Stromal cell of bone marrow (primary cell): Measurements from ENCODE around the gene IFI27.
"Not testable (repeated sequence)": the region's sequence is repeated elsewhere in the genome, so short reads cannot be mapped to it uniquely, and the experiment has no call there.

Experiments used
- DNase-seq: peaks from one replicate; pipeline ENCODE4 v3.0.0-alpha.2; 2012; ENCODE audit warnings: low read depth

The IFI27 gene

DNA sequence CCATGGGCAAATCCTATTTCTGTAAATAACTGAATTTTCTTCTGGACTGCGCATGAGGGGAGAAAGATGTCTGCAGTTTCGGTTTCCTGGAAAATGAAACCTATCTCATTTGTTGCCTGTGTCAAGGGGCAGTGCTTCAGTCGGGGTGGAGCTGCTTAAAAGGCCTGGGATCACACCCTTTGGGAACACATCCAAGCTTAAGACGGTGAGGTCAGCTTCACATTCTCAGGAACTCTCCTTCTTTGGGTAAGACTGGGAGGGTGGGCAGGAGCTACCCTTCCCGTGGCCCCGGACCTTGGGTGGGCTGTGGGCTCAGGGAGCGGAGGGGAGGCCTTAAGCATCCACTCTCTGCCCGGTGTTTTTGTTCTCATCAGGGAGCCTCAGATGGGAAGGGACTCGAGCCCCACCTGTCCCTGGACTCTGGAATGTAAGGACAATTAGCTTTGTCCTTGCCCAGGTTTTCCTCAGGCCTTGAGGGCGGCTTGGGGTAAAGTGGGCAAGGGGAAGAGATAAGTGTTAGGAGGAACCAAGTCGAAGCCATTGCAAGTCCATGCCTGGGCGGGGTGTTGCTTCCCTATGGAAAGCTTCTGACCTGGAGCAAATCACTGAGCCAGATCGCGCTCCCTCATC is at the start of gene IFI27:
Gene IFI27 (plus strand): TSS at position 185 of the 630 bp plus-strand sequence.
- peak; percentile 70 for DNase-seq

DNA sequence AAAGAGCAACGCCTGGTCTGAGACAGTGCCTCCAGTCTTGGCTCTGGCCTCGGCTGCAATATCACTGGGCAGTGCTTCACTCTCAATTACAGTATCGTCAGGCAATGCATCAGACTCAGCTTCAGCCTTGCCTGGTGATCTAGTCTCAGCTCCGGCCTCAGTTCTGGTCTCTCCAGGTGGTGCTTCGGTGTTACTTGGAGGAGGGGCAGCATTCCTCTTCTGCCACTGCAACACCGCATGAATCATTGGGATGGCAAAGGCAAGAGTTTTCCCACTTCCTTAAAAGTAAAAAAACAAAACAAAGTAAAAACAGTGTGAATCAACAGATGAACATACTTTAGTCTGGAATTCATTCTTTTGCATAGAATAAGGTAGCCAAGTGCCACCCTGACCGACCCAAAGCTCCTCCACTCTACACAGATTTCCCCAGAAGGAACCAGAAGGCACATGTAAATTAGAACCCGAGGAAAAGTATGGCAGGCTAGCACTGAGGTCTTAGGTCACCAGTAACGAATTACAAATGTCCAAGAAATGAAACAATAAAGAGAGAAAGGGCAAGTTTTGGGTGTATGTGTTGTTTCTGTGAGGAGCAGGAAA is 48.1 kb upstream of the IFI27 start:
- DNase-seq = no peak

DNA sequence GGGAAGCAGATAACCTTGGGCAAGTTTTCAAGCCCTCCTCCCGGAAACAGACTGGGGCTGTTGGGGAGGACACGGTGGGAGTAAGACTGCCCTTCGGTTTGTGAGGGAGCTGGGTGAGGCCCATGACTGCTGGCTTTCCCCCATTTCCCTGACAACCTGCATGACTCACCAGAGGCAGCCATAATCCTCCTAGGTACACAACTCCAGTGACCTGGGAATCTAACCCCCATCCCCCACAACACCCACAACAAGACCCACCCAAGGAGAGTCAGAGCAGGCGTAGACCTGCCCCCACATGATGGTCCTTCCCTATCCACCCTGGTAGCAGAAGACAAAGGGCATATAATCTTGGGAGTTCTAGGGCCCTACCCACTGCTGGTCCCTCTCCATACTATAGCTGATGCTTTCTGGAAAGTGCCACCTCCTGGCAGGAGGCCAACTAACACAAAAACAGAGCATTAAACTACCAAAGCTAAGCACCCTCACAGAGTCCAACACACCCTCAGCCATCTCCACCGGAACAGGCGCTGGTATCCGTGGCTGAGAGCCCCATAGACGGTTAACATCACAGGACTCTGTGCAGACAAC is 44.4 kb upstream of the IFI27 start:
- DNase-seq = no peak

DNA sequence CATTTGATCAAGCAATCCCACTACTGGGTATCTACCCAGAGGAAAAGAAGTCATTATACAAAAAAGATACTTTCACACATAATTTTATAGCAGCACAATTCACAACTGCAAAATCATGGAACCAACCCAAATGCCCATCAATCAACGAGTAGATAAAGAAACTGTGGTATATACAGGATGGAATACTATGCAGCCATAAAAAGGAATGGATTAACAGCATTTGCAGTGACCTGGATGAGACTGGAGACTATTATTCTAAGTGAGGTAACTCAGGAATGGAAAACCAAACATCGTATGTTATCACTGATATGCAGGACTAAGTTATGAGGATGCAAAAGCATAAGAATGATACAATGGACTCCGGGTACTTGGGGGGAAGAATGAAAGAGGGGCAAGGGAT is 38.5 kb upstream of the IFI27 start:
- DNase-seq = not testable (repeated sequence)

DNA sequence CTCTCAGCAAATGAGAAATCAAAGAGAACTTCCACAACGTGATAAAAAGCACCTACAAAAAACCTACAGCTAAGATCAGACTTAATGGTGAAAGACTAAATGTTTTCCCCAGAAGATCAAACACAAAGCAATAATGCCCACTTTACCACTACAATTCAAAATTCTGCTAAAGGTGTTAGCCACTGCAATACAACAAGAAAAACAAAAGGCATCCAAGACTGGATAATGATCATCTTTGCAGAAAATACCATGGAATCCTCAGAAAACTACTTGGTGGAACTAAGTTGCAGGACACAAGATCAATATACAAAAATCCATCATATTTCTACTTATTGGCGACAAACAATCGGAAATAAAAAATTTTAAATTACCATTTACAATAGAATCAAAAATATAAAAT is 36.0 kb upstream of the IFI27 start:
- DNase-seq = no peak

DNA sequence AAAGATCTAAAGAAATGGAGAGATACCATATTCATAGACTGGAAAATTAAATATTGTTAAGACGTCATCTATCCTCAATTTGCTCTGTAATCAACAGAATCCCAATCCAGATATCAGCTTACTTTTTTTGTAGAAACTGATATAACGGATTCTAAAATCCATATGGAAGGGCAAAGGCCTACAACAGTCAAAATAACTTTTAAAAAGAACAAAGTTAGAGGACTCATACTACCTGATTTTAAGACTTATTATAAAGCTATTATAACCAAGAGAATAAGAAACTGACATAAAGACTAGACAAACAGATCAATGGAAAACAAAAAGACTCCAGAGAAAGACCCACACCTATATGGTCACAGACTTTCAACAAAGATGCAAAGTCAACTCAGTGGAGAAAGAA is 35.5 kb upstream of the IFI27 start:
- DNase-seq = no peak

DNA sequence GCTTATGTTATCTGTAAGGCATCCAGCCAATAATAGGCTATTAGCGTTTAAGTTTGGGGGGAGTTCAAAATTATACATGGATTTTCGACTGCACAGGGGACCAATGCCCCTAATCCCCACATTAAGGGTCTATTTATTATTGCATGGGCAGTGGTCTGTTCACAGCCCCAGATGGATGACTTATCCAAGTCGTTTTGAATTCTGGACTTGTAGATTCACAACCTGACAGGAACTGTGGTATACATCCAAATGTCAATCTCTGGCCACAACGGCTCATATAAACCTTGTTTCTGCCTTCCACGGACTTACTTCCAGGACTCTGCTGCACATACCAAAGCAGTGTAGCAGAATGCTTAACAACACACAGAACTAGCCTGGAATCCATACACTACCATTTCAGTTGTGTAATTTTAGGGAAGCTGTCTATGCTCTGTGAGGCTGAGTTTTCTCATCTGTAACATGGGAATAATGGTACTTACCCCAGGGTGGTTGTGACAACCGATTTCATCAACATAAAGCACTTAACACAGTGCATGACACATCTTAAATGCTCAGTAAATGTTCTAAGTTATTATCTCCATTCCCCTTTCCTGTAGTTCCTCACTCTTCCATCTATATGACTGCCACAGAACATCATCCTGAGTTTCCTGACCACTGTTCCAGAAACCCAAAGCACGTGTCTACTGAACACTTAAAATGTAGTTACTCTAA is 33.3 kb upstream of the IFI27 start:
- DNase-seq = no peak

DNA sequence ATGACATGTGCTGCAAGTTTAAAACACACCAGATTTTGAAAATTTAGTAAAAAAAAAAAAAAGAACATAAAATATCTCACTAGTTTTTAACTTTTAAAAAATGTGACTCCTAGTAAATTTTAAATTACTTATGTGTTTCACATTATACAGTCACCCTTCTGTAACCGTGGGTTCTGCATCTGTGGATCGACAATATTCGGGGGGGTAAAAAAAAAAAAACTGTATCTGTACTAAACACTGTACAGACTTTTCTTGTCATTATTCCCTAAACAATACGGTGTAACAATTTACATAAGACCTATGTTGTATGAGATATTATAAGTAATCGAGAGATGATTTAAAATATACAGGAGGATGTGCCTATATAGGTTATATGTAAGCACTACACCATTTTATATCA is 32.7 kb upstream of the IFI27 start:
- no peak for DNase-seq

DNA sequence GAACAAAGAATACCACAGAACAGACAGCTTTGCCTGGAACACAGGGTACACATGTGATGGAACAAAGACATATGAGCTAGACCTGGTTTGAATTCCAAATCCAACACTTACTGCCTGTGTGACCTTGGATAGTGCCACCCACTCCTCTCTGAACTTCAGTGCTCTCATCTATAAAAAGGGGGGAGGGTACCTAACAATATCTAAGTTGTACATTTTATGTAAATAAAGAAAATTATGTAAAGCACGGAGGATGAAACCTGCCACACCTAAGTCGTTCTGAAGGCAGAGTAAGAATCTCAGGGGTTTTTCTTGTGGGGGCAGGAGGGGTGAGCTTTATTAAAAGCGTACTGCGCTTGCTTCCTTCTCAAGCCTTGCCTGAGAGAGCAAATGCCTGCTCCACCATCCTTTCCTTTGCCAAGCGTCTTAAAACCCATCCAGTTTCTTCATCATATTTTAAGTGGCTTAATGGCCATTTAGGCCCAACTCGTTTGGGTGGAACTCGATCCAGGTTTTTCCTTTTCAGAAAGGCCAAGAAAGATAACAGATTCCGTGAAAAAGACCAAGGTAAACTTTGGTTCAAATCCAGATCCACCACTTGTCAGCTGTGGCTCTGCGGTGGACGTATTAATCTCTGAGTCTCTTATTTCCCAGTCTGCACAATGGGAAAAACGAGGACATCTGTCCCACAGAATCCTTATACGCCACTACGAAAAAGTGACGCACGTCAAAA is 30.5 kb upstream of the IFI27 start:
- no peak for DNase-seq

DNA sequence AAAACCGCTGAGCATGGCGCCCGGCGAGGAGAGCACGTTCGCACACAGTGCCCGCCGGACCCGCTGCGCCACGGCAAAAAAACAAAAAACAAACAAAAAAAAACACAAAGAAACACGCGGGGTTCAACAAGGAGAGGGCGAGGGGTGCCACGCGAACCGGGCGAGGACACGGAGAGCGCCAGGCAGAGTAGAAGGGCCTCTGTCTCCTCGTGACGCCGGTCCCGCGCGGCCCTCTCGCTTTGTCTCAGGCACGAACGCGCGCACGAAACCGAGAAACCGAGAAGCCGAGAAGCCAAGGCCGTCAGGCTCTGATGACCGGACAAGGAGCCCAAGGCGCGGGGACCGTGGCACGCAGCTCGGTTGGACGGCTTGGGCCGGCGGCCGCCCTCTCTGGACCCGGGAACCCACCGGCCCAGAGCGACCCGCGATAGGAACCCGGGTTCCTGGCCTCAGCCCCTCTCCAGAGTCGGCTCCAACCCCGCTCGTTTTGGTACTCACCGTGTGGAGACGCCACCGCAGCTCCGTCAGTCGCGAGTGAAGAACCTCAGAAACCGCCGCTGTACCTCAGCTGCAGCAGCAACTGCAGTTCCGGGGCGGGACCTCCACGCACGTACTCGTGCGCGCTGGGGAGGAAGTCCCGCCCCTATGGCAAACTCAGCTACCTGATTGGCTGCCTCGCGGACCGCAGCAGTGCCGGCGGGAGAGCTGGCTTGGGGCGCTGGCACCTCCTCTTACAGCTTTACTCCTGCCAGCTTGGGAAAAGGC is 29.7 kb upstream of the IFI27 start, which contains the start of the genes DDX24 and IFI27L1:
Gene DDX24 (minus strand): TSS at position 582 of the 765 bp plus-strand sequence. CDS start 1,460 bp downstream, outside the sequence.
Gene IFI27L1 (plus strand): TSS at position 690 of the 765 bp plus-strand sequence. CDS start 15,628 bp downstream, outside the sequence.
- peak; percentile 87 for DNase-seq

DNA sequence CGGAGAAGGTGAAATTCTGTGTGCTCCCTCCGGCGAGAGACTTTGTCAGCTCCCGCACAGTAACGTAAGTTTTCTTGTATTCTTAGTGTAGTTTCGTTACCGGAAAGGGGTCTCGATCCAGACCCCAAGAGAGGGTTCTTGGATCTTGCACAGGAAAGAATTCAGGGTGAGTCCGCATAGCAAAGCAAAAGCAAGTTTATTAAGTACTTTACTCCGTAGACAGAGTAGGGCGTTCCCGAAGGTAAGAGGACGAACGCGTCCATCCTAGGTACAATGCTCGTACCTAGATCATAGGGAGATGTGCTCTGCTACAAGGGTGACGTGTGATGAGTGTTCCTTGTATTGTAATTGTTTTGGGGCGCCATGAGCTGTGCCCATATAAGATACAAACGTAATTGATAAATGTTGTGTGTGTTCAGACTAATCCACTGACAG is 29.1 kb upstream of the IFI27 start:
- no peak for DNase-seq

DNA sequence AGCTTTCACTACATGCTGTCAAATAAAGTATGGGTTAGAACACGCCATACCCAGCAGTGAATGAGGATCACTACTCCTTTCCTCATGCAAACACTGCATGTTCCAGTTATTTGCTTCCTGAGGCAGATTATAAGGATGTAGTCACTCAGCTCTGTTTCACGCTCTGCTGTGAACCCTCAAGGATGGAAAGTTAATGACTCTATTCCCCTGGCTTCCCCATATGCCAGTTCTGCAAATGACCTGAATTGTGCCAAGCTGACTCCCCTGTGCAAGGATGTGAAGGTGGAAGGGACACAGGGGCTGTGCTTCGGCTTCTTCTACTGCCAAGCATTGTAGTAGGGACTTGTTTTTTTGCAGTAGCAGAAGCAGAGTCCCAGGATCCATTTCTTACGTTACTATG is 22.6 kb upstream of the IFI27 start:
- DNase-seq = no peak

DNA sequence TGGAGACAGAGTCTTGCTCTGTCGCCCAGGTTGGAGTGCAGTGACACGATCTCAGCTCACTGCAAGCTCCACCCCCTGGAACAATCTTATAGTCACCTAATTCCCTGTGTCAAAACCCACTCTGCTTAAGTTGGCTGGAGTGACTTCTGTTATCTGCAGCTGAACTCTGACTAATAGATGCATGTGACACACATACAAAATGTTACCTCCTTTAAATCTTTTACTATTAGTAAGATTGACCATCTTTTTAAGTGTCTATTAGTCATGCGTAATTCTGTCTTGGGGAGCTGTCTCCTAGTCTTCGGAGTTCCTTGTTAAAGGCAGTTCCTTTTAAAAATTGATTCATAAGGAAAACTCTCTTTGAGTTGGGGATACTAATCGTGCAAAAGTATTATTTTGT is 22.0 kb upstream of the IFI27 start:
- no peak for DNase-seq

DNA sequence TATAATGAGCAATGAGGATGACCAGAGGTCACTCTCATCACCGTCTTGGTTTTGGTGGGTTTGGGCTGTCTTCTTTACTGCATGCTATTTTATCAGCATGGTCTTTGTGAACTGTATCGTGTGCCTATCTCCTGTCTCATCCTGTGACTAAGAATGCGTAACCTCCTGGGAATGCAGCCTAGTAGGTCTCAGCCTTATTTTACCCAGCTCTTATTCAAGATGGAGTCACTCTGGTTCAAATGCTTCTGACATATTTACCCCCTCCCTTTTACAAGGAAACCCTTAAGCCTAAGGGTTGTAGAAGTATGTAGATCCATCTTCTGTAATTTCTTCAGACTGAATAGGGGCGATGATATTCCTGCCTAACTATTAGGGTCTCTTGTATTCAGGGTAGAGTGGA is 21.1 kb upstream of the IFI27 start:
- no peak for DNase-seq

DNA sequence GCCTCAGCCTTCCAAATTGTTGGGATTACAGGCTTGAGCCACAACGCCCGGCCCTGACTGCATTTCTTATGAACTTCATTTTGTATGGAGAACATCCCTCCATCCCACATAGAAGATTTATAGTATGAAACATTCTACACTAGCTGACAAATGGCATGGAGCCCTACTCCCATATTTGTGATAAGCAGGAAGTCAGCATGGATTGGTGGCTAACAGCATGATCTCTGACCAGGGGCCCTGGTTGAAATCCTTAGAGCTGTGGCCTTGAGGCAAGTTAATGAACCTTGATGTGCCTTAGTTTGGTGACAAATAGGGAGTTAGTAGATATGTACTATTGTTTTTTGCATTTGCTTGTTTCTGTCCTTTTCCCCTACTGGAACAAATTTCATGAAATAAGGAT is 17.1 kb upstream of the IFI27 start:
- DNase-seq = no peak

DNA sequence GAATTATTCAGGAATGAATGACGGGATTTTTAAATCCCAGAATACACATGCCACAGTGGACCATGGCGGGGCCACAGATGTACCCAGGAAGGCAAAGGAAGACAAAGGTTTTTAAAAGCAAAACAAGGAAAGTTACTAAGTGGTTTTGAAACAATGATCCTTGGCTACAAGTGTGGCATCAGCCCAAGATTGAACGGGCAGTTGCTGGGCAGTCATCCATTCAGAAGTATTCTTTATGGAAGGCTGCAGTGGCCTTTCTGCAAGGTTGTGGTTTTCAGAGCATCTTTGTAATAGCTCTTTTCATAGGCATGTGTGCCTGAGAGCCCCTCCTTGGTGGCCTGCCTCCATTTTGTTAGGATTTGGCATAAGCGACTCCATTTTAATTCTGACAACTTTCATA is 13.4 kb upstream of the IFI27 start:
- no peak for DNase-seq

DNA sequence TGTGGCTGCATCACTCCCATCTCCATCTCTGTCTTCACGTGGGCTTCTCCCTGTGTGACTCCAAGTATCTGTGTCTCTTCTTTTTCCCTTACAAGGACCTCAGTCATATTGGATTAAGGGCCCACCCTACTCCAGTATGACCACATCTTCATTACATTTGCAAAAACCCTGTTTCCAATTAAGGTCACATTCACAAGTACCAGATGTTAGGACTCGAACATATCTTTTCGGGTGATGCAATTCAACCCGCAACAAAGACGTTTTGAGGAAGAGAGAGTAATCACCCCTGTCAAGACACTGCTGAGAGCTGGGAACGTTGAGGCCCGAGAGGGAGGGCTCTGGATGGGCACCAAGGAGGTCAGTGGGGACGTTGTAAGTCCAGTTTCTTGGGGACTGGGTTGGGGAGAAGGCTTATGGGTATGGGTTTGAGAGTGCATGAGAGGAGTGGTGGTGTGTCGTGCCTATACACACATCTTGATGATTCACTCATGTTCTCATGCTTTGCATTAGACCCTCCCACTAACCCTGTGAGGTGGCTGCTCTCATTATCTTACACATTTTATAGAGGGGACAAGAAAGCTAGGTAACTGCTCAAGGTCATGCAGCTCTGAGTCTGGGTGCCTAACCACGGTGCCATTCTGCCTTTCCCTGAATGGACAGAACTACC is 12.1 kb upstream of the IFI27 start:
- DNase-seq = no peak

DNA sequence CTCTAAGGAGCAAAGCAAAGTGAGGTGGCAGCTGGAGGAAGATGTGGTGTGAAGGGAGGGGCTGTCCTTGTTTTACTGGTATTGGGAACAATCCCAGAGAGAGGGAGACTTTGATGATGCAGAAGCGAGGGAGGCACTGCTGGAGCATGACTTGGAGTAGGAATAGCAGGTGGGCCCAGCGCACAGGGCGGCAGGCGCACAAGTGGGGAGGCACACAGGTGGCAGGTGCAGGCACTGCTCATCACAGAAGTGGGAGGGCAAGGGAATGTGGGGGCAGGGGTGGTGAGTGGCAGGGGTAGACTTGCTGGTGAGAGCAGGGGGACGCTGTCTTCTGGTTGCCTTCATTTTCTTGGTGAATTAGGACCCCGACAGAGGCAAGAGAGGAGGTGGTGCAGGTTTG is 11.5 kb upstream of the IFI27 start:
- DNase-seq = no peak

DNA sequence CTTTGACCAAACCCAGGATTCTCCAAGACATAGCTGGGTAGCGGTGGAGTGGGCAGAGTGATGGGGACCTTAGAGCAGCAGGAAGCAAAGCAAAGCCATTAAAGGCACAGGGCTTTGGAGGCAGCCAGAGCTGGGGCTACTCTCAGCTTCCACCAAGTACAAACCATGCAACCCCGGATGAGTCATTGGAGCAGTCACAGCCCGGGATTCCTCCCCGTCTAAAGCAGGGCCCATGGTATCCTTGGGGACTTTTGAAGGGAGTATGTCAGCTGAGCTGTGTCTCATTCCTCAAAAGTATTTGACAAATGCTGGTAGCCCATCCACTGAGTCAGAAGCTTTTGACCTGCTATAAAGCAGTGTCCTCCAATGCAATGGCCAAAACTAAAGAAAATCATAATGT is 9.7 kb upstream of the IFI27 start:
- DNase-seq = peak; percentile 92

DNA sequence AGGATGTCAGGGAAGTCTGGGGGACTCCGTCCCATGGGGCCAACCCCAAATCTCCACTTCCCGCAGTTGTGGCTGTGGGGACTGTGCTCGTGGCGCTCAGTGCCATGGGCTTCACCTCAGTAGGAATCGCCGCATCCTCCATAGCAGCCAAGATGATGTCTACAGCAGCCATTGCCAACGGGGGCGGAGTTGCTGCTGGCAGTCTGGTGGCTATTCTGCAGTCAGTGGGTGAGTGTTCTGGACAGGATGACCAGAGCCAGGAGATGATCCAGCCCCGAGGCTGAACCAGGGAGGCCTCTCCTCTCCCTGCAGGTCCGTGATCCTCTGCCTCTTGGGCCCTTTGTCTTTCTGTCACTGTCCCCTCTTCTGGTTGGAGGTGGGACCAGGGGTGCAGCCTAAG is 8.8 kb upstream of the IFI27 start:
- DNase-seq = no peak
